IgD-negative memory B cell (primary cell): ENCODE measurements around the gene ITGB3BP. TPM values are rescaled to one million over a fixed set of nuclear protein-coding genes. Genes with fewer than 3 reads are reported as not detected.

ENCODE experiments used
- H3K27ac Mint-ChIP-seq, 3 donors: one replicate each; pipeline ENCODE4 v1.8.0; 2020 to 2022; ENCODE audit warnings: mild to moderate bottlenecking in 3 of 3, mixed read lengths in 3 of 3, moderate library complexity in 1 of 3
- H3K27me3 Mint-ChIP-seq: one replicate; pipeline ENCODE4 v1.8.0; 2021; ENCODE audit warnings: mixed read lengths
- H3K36me3 Mint-ChIP-seq: one replicate; pipeline ENCODE4 v1.8.0; 2020; ENCODE audit warnings: mild to moderate bottlenecking, mixed read lengths
- H3K4me1 Mint-ChIP-seq, 3 donors: one replicate each; pipeline ENCODE4 v1.8.0; 2020 to 2022; ENCODE audit warnings: mixed read lengths in 3 of 3, mild to moderate bottlenecking in 1 of 3
- H3K4me3 Mint-ChIP-seq, 4 donors: one replicate each; pipeline ENCODE4 v1.8.0; 2020 to 2022; ENCODE audit warnings: mild to moderate bottlenecking in 4 of 4, mixed read lengths in 4 of 4, moderate library complexity in 3 of 4
- H3K9me3 Mint-ChIP-seq, 3 donors: one replicate each; pipeline ENCODE4 v1.8.0; 2020 to 2021; ENCODE audit warnings: mixed read lengths in 3 of 3, mild to moderate bottlenecking in 1 of 3
- polyA plus RNA-seq: library from polyadenylated mRNA; unstranded; fragments of 300-500 nt; fragmentation: Illumina TruSeq; gene quantifications from one replicate; pipeline ENCODE4 v1.2.3, GENCODE V29; 2021

Gene ITGB3BP
- polyA plus RNA-seq, 1 donor from 2014 or later: 30.3 TPM

- Mint-ChIP-seq H3K4me1 (no peaks in the 10 kb centered on the region), H3K27me3 (no peaks in the 10 kb centered on the region), H3K4me3 (no peak overlapping the region), H3K36me3 (no peaks in the 10 kb centered on the region), H3K9me3 (no peaks in the 10 kb centered on the region), H3K27ac (no peak overlapping the region)
Measured at GRCh38 chr1:63534406-63534805, 11.4 kb upstream of the ITGB3BP start.

DNA sequence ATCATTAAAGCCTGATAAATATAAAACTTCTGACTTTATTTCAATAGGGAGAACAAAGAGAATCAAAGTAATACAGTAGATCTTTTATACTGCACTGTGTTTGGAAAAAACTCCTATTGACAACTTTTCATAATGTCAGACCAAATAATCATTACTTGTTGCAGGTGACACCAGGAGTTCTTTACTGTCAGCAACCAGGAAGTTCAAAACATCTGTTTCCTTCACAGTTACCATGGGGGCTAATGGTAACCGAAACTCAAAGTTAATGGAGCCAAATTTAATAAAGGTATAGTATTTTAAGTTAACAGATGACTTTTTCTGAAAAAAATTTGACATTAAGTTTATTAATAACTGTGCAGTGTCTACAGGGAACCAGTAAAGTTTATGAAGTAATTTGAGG is 10.9 kb upstream of the ITGB3BP start:
- Mint-ChIP-seq H3K27ac (no peak overlapping the region), H3K9me3 (no peaks in the 10 kb centered on the region), H3K27me3 (no peaks in the 10 kb centered on the region), H3K36me3 (no peaks in the 10 kb centered on the region), H3K4me3 (no peak overlapping the region), H3K4me1 (no peaks in the 10 kb centered on the region)

DNA sequence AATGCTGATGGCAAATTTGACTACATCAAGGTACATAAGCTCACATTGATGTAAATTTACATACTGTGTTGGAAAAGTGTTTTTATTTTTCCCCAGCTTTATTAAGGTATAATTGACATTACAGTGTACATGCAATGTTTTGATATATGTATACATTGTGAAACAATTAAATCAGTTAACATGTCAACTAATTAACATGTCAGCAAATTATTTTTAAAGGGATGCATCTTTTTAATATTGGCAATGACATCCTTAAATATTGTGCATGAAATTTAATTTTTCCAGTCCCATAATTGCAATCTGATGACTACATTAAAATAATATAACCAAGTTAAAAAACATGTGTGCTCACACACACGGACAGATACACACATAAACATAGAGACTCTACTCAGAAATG is 9.7 kb upstream of the ITGB3BP start:
- Mint-ChIP-seq H3K36me3 (no peaks in the 10 kb centered on the region), H3K9me3 (no peaks in the 10 kb centered on the region)

GRCh38 chr1:63524201-63524600 is 1.2 kb upstream of the ITGB3BP start:
- H3K36me3 Mint-ChIP-seq: peaks cover 2% of the 10 kb centered on the region
- no peaks in the 10 kb centered on the region for H3K27me3 Mint-ChIP-seq
- no peaks in the 10 kb centered on the region for H3K9me3 Mint-ChIP-seq
- peak overlapping the region in 2 of 3 donors; percentile 92 to 98 for H3K27ac Mint-ChIP-seq
- peak overlapping the region; percentile 95 to 99 (median 96) for H3K4me3 Mint-ChIP-seq
- H3K4me1 Mint-ChIP-seq: peaks cover 19 to 26% (median 19%) of the 10 kb centered on the region in 3 donors

More for the DNA sequence above, 9.7 kb upstream of the ITGB3BP start:
- Mint-ChIP-seq H3K27me3 (no peaks in the 10 kb centered on the region), H3K4me1 (no peaks in the 10 kb centered on the region), H3K4me3 (no peak overlapping the region), H3K27ac (no peak overlapping the region)

DNA sequence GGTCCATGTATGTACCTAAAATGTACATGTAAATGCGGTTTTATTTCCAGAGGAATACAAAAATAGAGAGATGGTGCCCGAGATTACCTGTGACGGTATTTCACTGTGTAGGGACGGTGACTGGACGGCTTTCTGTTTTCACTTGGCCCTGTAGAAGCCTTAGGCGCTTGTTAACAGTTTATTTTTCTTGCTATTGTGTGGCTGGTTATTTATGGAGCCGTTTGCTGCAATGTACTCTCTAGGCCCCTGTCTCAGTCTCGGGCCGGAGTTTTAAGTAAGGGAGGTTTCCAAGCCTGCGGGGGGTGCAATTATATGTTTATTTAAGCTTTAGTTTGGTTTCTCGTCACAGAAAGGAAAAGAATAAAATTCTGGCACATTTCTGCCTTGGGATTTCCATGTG is 713 bp upstream of the ITGB3BP start:
- Mint-ChIP-seq H3K9me3 (no peaks in the 10 kb centered on the region), H3K27ac (peak overlapping the region; percentile 92 to 99 (median 98)), H3K36me3 (peaks cover 2% of the 10 kb centered on the region), H3K27me3 (no peaks in the 10 kb centered on the region), H3K4me3 (peak overlapping the region; percentile 95 to 99 (median 96)), H3K4me1 (peaks cover 19 to 26% (median 19%) of the 10 kb centered on the region in 3 donors)

DNA sequence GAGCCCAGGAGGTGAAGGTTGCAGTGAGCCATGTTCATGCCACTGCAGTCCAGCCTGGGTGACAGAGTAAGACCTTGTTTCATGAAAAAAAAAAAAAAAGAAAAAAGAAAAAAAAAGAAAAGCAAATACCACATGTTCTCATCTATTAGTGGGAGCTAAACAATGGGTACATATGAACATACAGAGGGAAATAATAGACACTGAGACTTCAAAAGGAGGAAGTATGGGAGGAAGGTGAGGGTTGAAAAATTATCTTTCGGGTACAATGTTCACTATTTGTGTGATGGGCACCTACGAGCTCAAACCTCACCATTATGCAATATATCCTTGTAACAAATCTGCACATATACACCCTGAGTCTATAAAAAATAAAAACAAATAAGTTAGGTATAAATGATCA is 6.4 kb downstream of the ITGB3BP start:
- peaks cover 5% of the 10 kb centered on the region for H3K36me3 Mint-ChIP-seq
- H3K27ac Mint-ChIP-seq: no peak overlapping the region
- peaks cover 4 to 21% (median 8%) of the 10 kb centered on the region in 3 donors for H3K4me1 Mint-ChIP-seq
- no peaks in the 10 kb centered on the region for H3K9me3 Mint-ChIP-seq
- H3K27me3 Mint-ChIP-seq: no peaks in the 10 kb centered on the region
- H3K4me3 Mint-ChIP-seq: peak overlapping the region in 1 of 4 donors; percentile 17

GRCh38 chr1:63512584-63512983 is 10.4 kb downstream of the ITGB3BP start:
- Mint-ChIP-seq H3K4me3 (peak overlapping the region in 1 of 4 donors; percentile 14), H3K9me3 (no peaks in the 10 kb centered on the region), H3K27me3 (no peaks in the 10 kb centered on the region), H3K4me1 (peaks cover 3 to 5% (median 4%) of the 10 kb centered on the region in 3 donors), H3K27ac (no peak overlapping the region), H3K36me3 (peaks cover 3% of the 10 kb centered on the region)

GRCh38 chr1:63509718-63510117 is 13.3 kb downstream of the ITGB3BP start:
- no peaks in the 10 kb centered on the region for H3K9me3 Mint-ChIP-seq
- H3K27ac Mint-ChIP-seq: no peak overlapping the region
- peaks cover 0 to 2% (median 0%) of the 10 kb centered on the region in 3 donors for H3K4me1 Mint-ChIP-seq
- no peak overlapping the region for H3K4me3 Mint-ChIP-seq
- no peaks in the 10 kb centered on the region for H3K27me3 Mint-ChIP-seq
- peaks cover 3% of the 10 kb centered on the region for H3K36me3 Mint-ChIP-seq

DNA sequence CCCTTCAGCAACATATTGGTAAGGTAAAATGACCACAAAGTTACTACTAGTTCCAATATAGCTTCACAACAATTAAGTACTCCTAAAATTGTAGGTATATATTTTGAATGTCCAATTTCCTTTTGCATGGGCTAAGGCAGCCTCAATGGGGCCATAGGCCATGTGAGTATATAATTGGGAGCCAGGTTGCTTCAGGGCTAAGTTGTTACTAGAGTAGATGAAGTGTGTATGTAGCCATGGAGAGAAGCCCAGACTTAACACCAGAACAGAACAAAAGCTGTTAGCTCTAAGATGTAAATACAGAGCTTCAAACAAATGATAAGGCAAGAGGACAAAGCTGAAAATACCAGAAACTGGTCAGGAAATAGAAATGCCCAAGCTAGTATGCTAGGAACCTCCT is 16.2 kb downstream of the ITGB3BP start:
- Mint-ChIP-seq H3K27ac (no peak overlapping the region), H3K27me3 (no peaks in the 10 kb centered on the region), H3K4me1 (peaks cover 0 to 4% (median 0%) of the 10 kb centered on the region in 3 donors), H3K9me3 (no peaks in the 10 kb centered on the region), H3K36me3 (peaks cover 4% of the 10 kb centered on the region), H3K4me3 (no peak overlapping the region)

- no peak overlapping the region for H3K27ac Mint-ChIP-seq
- peaks cover 0 to 5% (median 0%) of the 10 kb centered on the region in 3 donors for H3K4me1 Mint-ChIP-seq
- no peaks in the 10 kb centered on the region for H3K27me3 Mint-ChIP-seq
- H3K9me3 Mint-ChIP-seq: peaks cover 0 to 2% (median 0%) of the 10 kb centered on the region in 3 donors
- H3K36me3 Mint-ChIP-seq: peaks cover 18% of the 10 kb centered on the region
- no peak overlapping the region for H3K4me3 Mint-ChIP-seq
Measured at GRCh38 chr1:63501256-63501655, 21.8 kb downstream of the ITGB3BP start.

DNA sequence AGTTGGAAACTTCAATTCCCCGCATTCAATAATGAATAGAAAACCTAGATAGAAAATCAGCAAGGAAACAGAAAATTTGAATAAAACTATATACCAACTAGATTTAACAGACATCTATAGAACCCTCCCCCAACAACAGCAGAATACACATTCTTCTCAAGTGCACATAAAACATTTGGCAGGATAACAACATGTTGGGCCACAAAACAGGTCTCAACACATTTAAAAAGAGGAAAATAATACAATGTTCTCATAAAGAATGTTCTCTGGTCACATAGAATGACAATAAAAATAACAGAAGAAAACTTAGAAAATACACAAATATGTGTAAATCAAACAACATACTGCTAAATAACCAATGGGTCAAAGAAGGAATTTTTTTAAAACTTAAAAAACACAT is 24.9 kb downstream of the ITGB3BP start:
- peaks cover 20% of the 10 kb centered on the region for H3K36me3 Mint-ChIP-seq
- peaks cover 0 to 2% (median 0%) of the 10 kb centered on the region in 3 donors for H3K9me3 Mint-ChIP-seq
- H3K4me1 Mint-ChIP-seq: peaks cover 0 to 5% (median 0%) of the 10 kb centered on the region in 3 donors
- H3K27ac Mint-ChIP-seq: no peak overlapping the region
- H3K27me3 Mint-ChIP-seq: no peaks in the 10 kb centered on the region
- no peak overlapping the region for H3K4me3 Mint-ChIP-seq

GRCh38 chr1:63497577-63497976 is 25.4 kb downstream of the ITGB3BP start:
- peaks cover 20% of the 10 kb centered on the region for H3K36me3 Mint-ChIP-seq
- peaks cover 0 to 5% (median 0%) of the 10 kb centered on the region in 3 donors for H3K4me1 Mint-ChIP-seq

DNA sequence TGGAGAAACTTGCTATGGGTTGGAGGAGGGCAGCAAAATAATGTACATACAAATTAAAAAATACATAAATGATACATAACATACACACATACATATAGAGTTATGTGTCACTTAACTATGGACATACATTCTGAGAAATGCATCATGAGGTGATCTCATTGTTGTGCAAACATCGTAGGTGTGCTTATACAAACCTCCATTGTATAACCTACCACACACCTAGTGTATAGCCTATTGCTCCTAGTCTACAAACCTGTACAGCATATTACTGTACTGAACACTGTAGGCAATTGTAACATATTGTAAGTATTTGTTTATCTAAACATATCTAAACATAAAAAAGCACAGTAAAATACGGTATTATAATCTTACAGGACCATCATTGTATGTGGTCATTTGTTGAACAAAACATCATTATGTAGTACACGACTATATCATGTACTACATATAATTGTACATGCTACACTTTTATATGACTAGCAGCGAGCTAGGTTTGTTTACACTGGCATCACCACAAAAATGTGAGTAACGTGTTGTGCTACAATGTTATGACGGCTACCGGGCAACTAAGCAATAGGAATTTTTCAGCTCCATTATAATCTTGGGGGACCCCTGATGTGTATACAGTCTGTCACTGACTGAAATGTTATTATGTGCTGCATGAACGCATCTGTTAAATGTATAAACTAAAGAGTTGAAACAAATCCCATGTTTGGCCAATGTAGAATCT is 35.5 kb downstream of the ITGB3BP start:
- peaks cover 0 to 2% (median 0%) of the 10 kb centered on the region in 3 donors for H3K4me1 Mint-ChIP-seq
- no peaks in the 10 kb centered on the region for H3K27me3 Mint-ChIP-seq
- H3K36me3 Mint-ChIP-seq: peaks cover 2% of the 10 kb centered on the region
- no peak overlapping the region for H3K4me3 Mint-ChIP-seq
- H3K9me3 Mint-ChIP-seq: no peaks in the 10 kb centered on the region
- H3K27ac Mint-ChIP-seq: no peak overlapping the region

More at GRCh38 chr1:63497577-63497976, 25.4 kb downstream of the ITGB3BP start:
- Mint-ChIP-seq H3K27me3 (no peaks in the 10 kb centered on the region), H3K27ac (no peak overlapping the region), H3K9me3 (peaks cover 0 to 2% (median 0%) of the 10 kb centered on the region in 3 donors), H3K4me3 (no peak overlapping the region)

DNA sequence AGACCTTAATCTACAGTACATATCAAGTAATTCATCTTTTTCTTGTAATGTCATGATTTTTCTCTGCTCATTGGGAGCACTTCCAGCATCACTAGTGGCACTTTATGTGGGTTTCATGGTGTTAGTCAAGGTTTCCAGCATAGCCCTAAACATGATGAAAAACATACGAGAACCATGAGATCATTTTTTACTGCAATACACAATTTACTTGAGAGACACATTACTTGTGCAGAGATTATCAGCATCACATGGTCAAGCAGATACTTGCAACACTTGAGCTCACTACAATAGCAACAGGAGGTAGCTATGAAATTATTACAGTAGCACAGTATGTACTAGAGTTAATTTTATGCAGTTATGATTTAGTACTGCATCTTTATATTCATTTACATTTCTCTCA is 36.4 kb downstream of the ITGB3BP start:
- Mint-ChIP-seq H3K4me3 (no peak overlapping the region), H3K27ac (no peak overlapping the region), H3K4me1 (no peaks in the 10 kb centered on the region), H3K9me3 (no peaks in the 10 kb centered on the region), H3K27me3 (no peaks in the 10 kb centered on the region), H3K36me3 (peaks cover 2% of the 10 kb centered on the region)

- H3K36me3 Mint-ChIP-seq: peaks cover 2% of the 10 kb centered on the region
- H3K9me3 Mint-ChIP-seq: no peaks in the 10 kb centered on the region
- H3K27ac Mint-ChIP-seq: no peak overlapping the region
- H3K27me3 Mint-ChIP-seq: no peaks in the 10 kb centered on the region
- no peak overlapping the region for H3K4me3 Mint-ChIP-seq
- H3K4me1 Mint-ChIP-seq: no peaks in the 10 kb centered on the region
Measured at GRCh38 chr1:63480057-63480456, 43.0 kb downstream of the ITGB3BP start.

DNA sequence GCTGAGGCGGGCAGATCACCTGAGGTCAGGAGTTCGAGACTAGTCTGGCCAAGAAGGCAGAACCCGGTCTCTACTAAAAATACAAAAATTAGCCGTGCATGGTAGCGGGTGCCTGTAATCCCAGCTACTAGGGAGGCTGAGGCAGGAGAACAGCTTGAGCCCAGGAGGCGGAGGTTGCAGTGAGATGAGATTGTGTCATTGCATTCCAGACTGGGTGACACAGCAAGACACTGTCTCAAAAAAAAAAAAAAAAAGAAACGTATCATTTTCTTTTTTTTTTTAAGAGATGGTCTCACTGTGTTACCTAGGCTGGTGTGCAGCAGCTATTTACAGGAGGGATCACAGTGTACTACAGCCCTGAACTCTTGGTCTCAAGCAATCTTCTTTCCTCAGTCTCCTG is 47.3 kb downstream of the ITGB3BP start:
- peaks cover 4% of the 10 kb centered on the region for H3K36me3 Mint-ChIP-seq
- H3K4me1 Mint-ChIP-seq: no peaks in the 10 kb centered on the region
- no peak overlapping the region for H3K4me3 Mint-ChIP-seq
- peaks cover 0 to 2% (median under 1%) of the 10 kb centered on the region in 3 donors for H3K9me3 Mint-ChIP-seq
- peak overlapping the region in 1 of 3 donors; percentile 39 for H3K27ac Mint-ChIP-seq
- no peaks in the 10 kb centered on the region for H3K27me3 Mint-ChIP-seq
